ENCODE data around the gene KLK5. TPM values are rescaled to one million over a fixed set of nuclear protein-coding genes. Genes with fewer than 3 reads are reported as not detected.

The KLK5 gene
- total RNA-seq, 2 experiments from 2014 or later, result not detected

DNA sequence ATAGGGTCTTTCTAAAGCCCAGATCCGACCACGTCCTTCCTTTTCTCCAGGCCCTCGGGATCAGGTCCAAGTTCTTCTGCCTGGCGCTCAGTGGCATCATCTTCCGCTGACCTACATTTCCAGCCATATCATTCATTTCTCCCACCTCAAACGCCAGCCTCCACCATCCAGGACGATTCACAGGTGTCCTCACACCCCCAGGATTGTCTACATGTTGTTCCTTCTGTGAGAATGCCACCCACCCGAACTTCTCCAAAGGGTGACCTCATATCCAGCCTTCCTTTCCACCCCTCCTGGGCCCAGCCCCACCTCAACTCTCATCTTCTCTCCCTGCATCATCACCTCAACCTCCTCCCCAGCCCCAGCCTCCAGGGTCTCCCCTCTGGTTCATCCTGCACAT, 4.7 kb upstream of the KLK5 start:
- H3K36me3 Mint-ChIP-seq (ENCODE audit: low read depth), result peaks cover 4% of the 10 kb centered on the region
- Histone ChIP-seq H3K9me3 (ENCODE audit: control insufficient read depth in 1 of 2, insufficient read depth in 1 of 2, low read length in 2 of 2) (peaks cover 0 to 7% of the 10 kb centered on the region in 2 experiments), H3K27me3 (ENCODE audit: control insufficient read depth in 1 of 2, insufficient read depth in 2 of 2, low read length in 2 of 2) (peaks cover 6 to 8% of the 10 kb centered on the region in 2 experiments), H3K27ac (ENCODE audit: low read depth in 1 of 2, low read length in 2 of 2) (no peak overlapping the region), H3K36me3 (ENCODE audit: insufficient read depth, low read length) (no peaks in the 10 kb centered on the region), H3K4me3 (ENCODE audit: low read length) (no peak overlapping the region), H3K4me1 (ENCODE audit: insufficient read depth, low read length) (no peaks in the 10 kb centered on the region)
- ATAC-seq (ENCODE audit: poor library complexity) (no peak), DNase-seq (no peak)
- H3K27me3 Mint-ChIP-seq, result peaks cover 49% of the 10 kb centered on the region
- TF ChIP-seq CTCF (IDR thresholded peaks at IDR 0.05), result no peak
- intact Hi-C loops (cut with DNase I, micrococcal nuclease), result no loop called here
- peaks cover 9% of the 10 kb centered on the region for H3K9me3 Mint-ChIP-seq
- H3K4me3 Mint-ChIP-seq, result no peak overlapping the region
- no peak overlapping the region for H3K27ac Mint-ChIP-seq
- CTCF ChIA-PET, result no interaction called here
- H3K4me1 Mint-ChIP-seq (ENCODE audit: low read depth), result no peaks in the 10 kb centered on the region
- POLR2A ChIA-PET, result no interaction called here

DNA sequence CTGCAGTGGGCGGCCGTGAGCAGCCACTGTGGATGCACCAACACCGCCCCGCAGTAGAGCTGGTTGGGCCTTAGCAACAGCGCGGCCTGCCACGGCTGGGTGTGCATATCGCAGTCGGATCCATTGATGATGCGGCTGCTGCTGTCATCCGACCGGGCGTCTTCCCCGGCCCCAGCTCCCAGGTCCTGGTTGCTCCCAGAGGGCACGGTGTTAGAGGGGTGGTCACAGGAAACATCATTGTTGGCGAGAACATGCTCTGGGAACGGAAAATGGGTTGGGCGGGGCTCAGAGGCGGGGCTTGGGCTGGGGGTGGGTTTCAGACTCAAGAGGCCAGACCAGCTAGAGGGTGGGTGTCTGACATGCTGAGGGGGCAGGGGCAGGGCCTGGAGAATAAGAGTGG, 3.0 kb downstream of the KLK5 start:
- no peak overlapping the region for H3K4me3 Mint-ChIP-seq
- TF ChIP-seq CTCF (IDR thresholded peaks at IDR 0.05), result no peak
- intact Hi-C loops (cut with DNase I, micrococcal nuclease), result no loop called here
- Histone ChIP-seq H3K36me3 (ENCODE audit: insufficient read depth, low read length) (no peaks in the 10 kb centered on the region), H3K4me3 (ENCODE audit: low read length) (no peak overlapping the region), H3K9me3 (ENCODE audit: control insufficient read depth in 1 of 2, insufficient read depth in 1 of 2, low read length in 2 of 2) (peaks cover 0 to 13% of the 10 kb centered on the region in 2 experiments), H3K27ac (ENCODE audit: low read depth in 1 of 2, low read length in 2 of 2) (no peak overlapping the region), H3K27me3 (ENCODE audit: control insufficient read depth in 1 of 2, insufficient read depth in 2 of 2, low read length in 2 of 2) (peaks cover 3 to 5% of the 10 kb centered on the region in 2 experiments), H3K4me1 (ENCODE audit: insufficient read depth, low read length) (no peaks in the 10 kb centered on the region)
- H3K9me3 Mint-ChIP-seq, result no peaks in the 10 kb centered on the region
- H3K27me3 Mint-ChIP-seq, result peaks cover 38% of the 10 kb centered on the region
- ChIA-PET POLR2A (no interaction called here), CTCF (no interaction called here)
- no peak for ATAC-seq (ENCODE audit: poor library complexity)
- no peak overlapping the region for H3K27ac Mint-ChIP-seq
- DNase-seq, result no peak
- H3K36me3 Mint-ChIP-seq (ENCODE audit: low read depth), result no peaks in the 10 kb centered on the region
- no peaks in the 10 kb centered on the region for H3K4me1 Mint-ChIP-seq (ENCODE audit: low read depth)

DNA sequence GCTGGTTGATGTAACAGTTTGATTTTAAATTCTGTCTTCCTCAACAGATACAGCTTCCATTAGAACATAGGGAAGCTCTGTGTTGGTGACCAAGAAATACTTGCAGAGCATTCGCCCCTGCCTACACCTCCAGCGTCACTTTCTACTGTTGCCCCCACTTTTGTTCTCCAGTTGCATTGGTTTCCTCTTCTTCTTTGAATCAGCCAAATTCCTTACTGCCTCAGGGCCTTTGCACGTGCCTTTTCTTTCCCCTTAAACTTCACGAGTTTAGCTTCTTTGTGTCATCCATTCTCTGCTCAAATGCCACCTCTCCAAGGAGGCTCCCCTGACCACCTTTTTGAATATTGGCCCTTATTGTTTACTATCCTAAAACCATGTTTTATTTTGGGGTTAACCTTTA, 5.7 kb downstream of the KLK5 start:
- Mint-ChIP-seq H3K9me3 (peaks cover 2% of the 10 kb centered on the region), H3K4me1 (ENCODE audit: low read depth) (no peaks in the 10 kb centered on the region), H3K27me3 (peaks cover 35% of the 10 kb centered on the region), H3K4me3 (no peak overlapping the region), H3K36me3 (ENCODE audit: low read depth) (no peaks in the 10 kb centered on the region), H3K27ac (no peak overlapping the region)
- H3K4me1 ChIP-seq (ENCODE audit: insufficient read depth, low read length), result no peaks in the 10 kb centered on the region
- ChIA-PET POLR2A (no interaction called here), CTCF (no interaction called here)
- H3K27ac ChIP-seq (ENCODE audit: low read depth in 1 of 2, low read length in 2 of 2), result no peak overlapping the region
- H3K27me3 ChIP-seq (ENCODE audit: control insufficient read depth in 1 of 2, insufficient read depth in 2 of 2, low read length in 2 of 2), result peaks cover 3 to 4% of the 10 kb centered on the region in 2 experiments
- no peak for TF ChIP-seq CTCF (IDR thresholded peaks at IDR 0.05)
- H3K36me3 ChIP-seq (ENCODE audit: insufficient read depth, low read length), result no peaks in the 10 kb centered on the region
- H3K4me3 ChIP-seq (ENCODE audit: low read length), result no peak overlapping the region
- DNase-seq, result no peak
- ATAC-seq (ENCODE audit: poor library complexity), result no peak
- H3K9me3 ChIP-seq (ENCODE audit: control insufficient read depth in 1 of 2, insufficient read depth in 1 of 2, low read length in 2 of 2), result peaks cover 0 to 13% of the 10 kb centered on the region in 2 experiments
- intact Hi-C loops (cut with DNase I, micrococcal nuclease), result no loop called here

All from CD4-positive, alpha-beta T cell (primary cell).